GM21737 (cell line): Measurements from ENCODE around the gene TIMM8A.

Experiments used
- ATAC-seq: cut with Tn5 transposase; IDR thresholded peaks from one replicate; pipeline ENCODE4 v1.9.1; 2021; ENCODE audit warnings: mild to moderate bottlenecking, moderate library complexity; ENCODE audit not compliant: unreplicated experiment

The TIMM8A gene

GRCh38 chrX:101348452-101349192 lies at the start of gene TIMM8A:
Gene TIMM8A (minus strand): TSS chrX:101348742. CDS start chrX:101348664, 78 bp downstream.
- ATAC-seq = peak; percentile 96

- no peak for ATAC-seq
Observed at GRCh38 chrX:101397779-101398178, 49.2 kb upstream of the TIMM8A start.

GRCh38 chrX:101395789-101396188 lies 47.2 kb upstream of the TIMM8A start:
- no peak for ATAC-seq

- ATAC-seq = no peak
Observed at GRCh38 chrX:101394372-101394771, 45.8 kb upstream of the TIMM8A start.

- ATAC-seq = no peak
Observed at GRCh38 chrX:101393530-101394305, 45.2 kb upstream of the TIMM8A start.

GRCh38 chrX:101391831-101392230 lies 43.3 kb upstream of the TIMM8A start:
- ATAC-seq = no peak

GRCh38 chrX:101390664-101391525 lies 42.4 kb upstream of the TIMM8A start, which contains the start of gene RPL36A:
Gene RPL36A (plus strand): TSS chrX:101391011. CDS start chrX:101391044, 33 bp downstream.
- ATAC-seq = peak; percentile 78

GRCh38 chrX:101388604-101389003 lies 40.1 kb upstream of the TIMM8A start:
- no peak for ATAC-seq

- ATAC-seq = no peak
Observed at GRCh38 chrX:101386542-101386885, 38.0 kb upstream of the TIMM8A start.

GRCh38 chrX:101385795-101386541 lies 37.4 kb upstream of the TIMM8A start, which contains the start of gene BTK:
Gene BTK (minus strand): TSS chrX:101386191. CDS start chrX:101375284, 10,907 bp downstream.
- ATAC-seq = peak; percentile 65

- no peak for ATAC-seq
Observed at GRCh38 chrX:101385026-101385684, 36.6 kb upstream of the TIMM8A start.

- peak; percentile 70 for ATAC-seq
Observed at GRCh38 chrX:101383679-101384205, 35.2 kb upstream of the TIMM8A start.

GRCh38 chrX:101377547-101377946 lies 29.0 kb upstream of the TIMM8A start:
- ATAC-seq = no peak

- peak; percentile 71 for ATAC-seq
Observed at GRCh38 chrX:101370888-101371504, 22.5 kb upstream of the TIMM8A start.

- ATAC-seq = no peak
Observed at GRCh38 chrX:101369687-101370086, 21.1 kb upstream of the TIMM8A start.

GRCh38 chrX:101368800-101369199 lies 20.3 kb upstream of the TIMM8A start:
- ATAC-seq = no peak

GRCh38 chrX:101365301-101365795 lies 16.8 kb upstream of the TIMM8A start:
- no peak for ATAC-seq

GRCh38 chrX:101362757-101363156 lies 14.2 kb upstream of the TIMM8A start:
- ATAC-seq = no peak

- no peak for ATAC-seq
Observed at GRCh38 chrX:101362116-101362515, 13.6 kb upstream of the TIMM8A start.
